ENCODE data around the gene ATN1. TPM values are rescaled to one million over a fixed set of nuclear protein-coding genes. Genes with fewer than 3 reads are reported as not detected.

ATN1 gene
- total RNA-seq, 1 donor from 2014 or later: 118 TPM

GRCh38 chr12:6923003-6923732 is 4.6 kb upstream of the ATN1 start:
- H3K36me3 Mint-ChIP-seq (ENCODE audit: low read depth): peaks cover 3% of the 10 kb centered on the region
- peak overlapping the region; percentile 94 for H3K4me3 Mint-ChIP-seq
- H3K27ac Mint-ChIP-seq (ENCODE audit: unreplicated experiment): no peak overlapping the region
- no peak for TF ChIP-seq CTCF (conservative IDR thresholded peaks at IDR 0.05)
- H3K27me3 Mint-ChIP-seq (ENCODE audit: low read depth): no peaks in the 10 kb centered on the region
- no peak for DNase-seq (ENCODE audit: low read depth, low spot score)
- no peaks in the 10 kb centered on the region for H3K9me3 Mint-ChIP-seq
- H3K4me1 Mint-ChIP-seq: peaks cover 50% of the 10 kb centered on the region

GRCh38 chr12:6923851-6924250 is 3.9 kb upstream of the ATN1 start:
- H3K4me3 Mint-ChIP-seq: peak overlapping the region; percentile 94
- no peaks in the 10 kb centered on the region for H3K27me3 Mint-ChIP-seq (ENCODE audit: low read depth)
- no peaks in the 10 kb centered on the region for H3K9me3 Mint-ChIP-seq
- H3K4me1 Mint-ChIP-seq: peaks cover 54% of the 10 kb centered on the region
- H3K27ac Mint-ChIP-seq (ENCODE audit: unreplicated experiment): peak overlapping the region; percentile 96
- H3K36me3 Mint-ChIP-seq (ENCODE audit: low read depth): peaks cover 3% of the 10 kb centered on the region
- TF ChIP-seq CTCF (conservative IDR thresholded peaks at IDR 0.05): no peak
- DNase-seq (ENCODE audit: low read depth, low spot score): no peak

DNA sequence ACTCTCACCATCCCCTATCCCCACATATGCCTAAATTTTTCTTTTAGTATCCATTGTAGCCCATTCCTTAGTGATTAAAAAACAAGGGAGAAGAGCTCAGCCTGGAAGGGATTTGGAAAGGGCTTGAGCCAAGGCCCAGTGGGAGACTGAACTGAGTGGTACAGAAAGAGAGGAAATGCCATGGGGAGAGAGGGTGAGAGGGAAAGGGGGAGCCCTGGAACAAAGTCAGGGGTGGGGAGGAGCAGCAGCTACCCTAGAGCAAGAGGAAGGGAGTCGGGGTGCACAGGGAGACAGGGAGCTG is 2.6 kb upstream of the ATN1 start:
- no peak for DNase-seq (ENCODE audit: low read depth, low spot score)
- H3K4me1 Mint-ChIP-seq: peaks cover 63% of the 10 kb centered on the region
- H3K4me3 Mint-ChIP-seq: peak overlapping the region; percentile 94
- no peak for TF ChIP-seq CTCF (conservative IDR thresholded peaks at IDR 0.05)
- no peaks in the 10 kb centered on the region for H3K9me3 Mint-ChIP-seq
- H3K27ac Mint-ChIP-seq (ENCODE audit: unreplicated experiment): peak overlapping the region; percentile 96
- H3K36me3 Mint-ChIP-seq (ENCODE audit: low read depth): peaks cover 3% of the 10 kb centered on the region
- no peaks in the 10 kb centered on the region for H3K27me3 Mint-ChIP-seq (ENCODE audit: low read depth)

DNA sequence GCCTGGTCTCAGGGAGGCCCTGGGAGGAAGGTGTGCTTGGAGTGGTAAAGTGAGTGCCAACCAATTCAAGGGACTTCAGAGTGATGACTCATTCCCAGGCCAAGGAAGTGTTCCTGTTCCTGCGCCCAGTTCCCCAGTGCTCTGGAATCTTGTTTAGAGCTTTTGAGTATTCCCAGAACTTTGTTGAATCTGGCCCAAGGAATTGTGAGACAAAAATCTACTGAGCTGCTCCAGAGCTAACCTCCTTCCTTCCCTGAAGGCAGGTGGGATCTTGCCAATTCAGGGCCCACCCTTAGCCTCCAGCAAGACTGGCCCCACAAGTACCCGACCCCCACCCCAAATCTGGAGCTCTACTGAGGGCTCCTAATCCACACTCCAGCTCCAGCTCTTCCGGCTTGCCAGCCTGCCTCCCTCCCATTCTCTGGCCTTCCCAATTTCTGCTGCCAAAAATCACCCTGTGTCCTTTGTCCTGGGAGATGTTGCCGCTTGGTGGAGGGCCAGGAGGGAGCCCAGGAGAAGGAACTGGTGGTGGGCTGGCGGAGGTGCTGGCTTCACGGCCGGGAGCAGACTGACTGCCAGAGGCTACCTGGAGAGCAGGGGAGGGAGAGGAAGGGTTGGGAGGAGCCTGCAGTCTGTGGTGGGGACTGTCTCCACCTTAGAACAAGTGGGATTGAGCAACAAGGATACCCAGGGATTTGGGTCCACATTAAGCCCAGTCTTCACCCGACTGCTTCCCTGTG is 2.0 kb upstream of the ATN1 start:
- DNase-seq (ENCODE audit: low read depth, low spot score): no peak
- H3K4me1 Mint-ChIP-seq: peaks cover 66% of the 10 kb centered on the region
- no peaks in the 10 kb centered on the region for H3K9me3 Mint-ChIP-seq
- H3K27ac Mint-ChIP-seq (ENCODE audit: unreplicated experiment): peak overlapping the region; percentile 96
- peaks cover 3% of the 10 kb centered on the region for H3K36me3 Mint-ChIP-seq (ENCODE audit: low read depth)
- no peak for TF ChIP-seq CTCF (conservative IDR thresholded peaks at IDR 0.05)
- H3K27me3 Mint-ChIP-seq (ENCODE audit: low read depth): no peaks in the 10 kb centered on the region
- H3K4me3 Mint-ChIP-seq: peak overlapping the region; percentile 94

GRCh38 chr12:6928022-6928702 is 403 bp downstream of the ATN1 start:
- peaks cover 76% of the 10 kb centered on the region for H3K4me1 Mint-ChIP-seq

More at GRCh38 chr12:6928022-6928702, 403 bp downstream of the ATN1 start:
- H3K36me3 Mint-ChIP-seq (ENCODE audit: low read depth): peaks cover 3% of the 10 kb centered on the region
- peak overlapping the region; percentile 98 for H3K4me3 Mint-ChIP-seq
- peak overlapping the region; percentile 98 for H3K27ac Mint-ChIP-seq (ENCODE audit: unreplicated experiment)
- no peak for DNase-seq (ENCODE audit: low read depth, low spot score)
- no peak for TF ChIP-seq CTCF (conservative IDR thresholded peaks at IDR 0.05)
- H3K9me3 Mint-ChIP-seq: no peaks in the 10 kb centered on the region
- H3K27me3 Mint-ChIP-seq (ENCODE audit: low read depth): no peaks in the 10 kb centered on the region
